Endodermal cell (in vitro differentiated cells): ENCODE data around the gene SMURF1. TPM values are rescaled to one million over a fixed set of nuclear protein-coding genes. Genes with fewer than 3 reads are reported as not detected.

ENCODE experiments used
- DNase-seq: peaks from one replicate; pipeline ENCODE4 v3.0.0-alpha.2; 2017
- H3K27ac ChIP-seq: 2 replicates; pipeline ENCODE4 v1.5.1; 2013; ENCODE audit warnings: mild to moderate bottlenecking, low read depth, low read length, moderate library complexity
- H3K27me3 ChIP-seq: 2 replicates; pipeline ENCODE4 v1.6.1; 2013; ENCODE audit warnings: mild to moderate bottlenecking, low read length, moderate library complexity; ENCODE audit not compliant: insufficient read depth, control insufficient read depth, poor library complexity, severe bottlenecking
- H3K36me3 ChIP-seq: 2 replicates; pipeline ENCODE4 v1.7.0; 2013; ENCODE audit warnings: mild to moderate bottlenecking, low read length, moderate library complexity; ENCODE audit not compliant: control insufficient read depth, insufficient read depth
- H3K4me1 ChIP-seq: one replicate; pipeline ENCODE4 v1.7.0; 2013; ENCODE audit warnings: low read length; ENCODE audit not compliant: control insufficient read depth, insufficient read depth
- H3K4me3 ChIP-seq: 2 replicates; pipeline ENCODE4 v1.5.1; 2013; ENCODE audit warnings: mild to moderate bottlenecking, low read length, moderate library complexity
- H3K9ac ChIP-seq: 2 replicates; pipeline ENCODE4 v1.6.1; 2013; ENCODE audit warnings: mild to moderate bottlenecking, low read length, moderate library complexity; ENCODE audit not compliant: poor library complexity, severe bottlenecking; ENCODE audit errors: extremely low read depth
- H3K9me3 ChIP-seq: 2 replicates; pipeline ENCODE4 v1.6.1; 2013; ENCODE audit warnings: mild to moderate bottlenecking, low read length, moderate library complexity; ENCODE audit not compliant: control insufficient read depth
- H3K27ac Mint-ChIP-seq: 2 replicates; pipeline ENCODE4 v1.8.0; 2020; ENCODE audit warnings: mixed read lengths
- H3K27me3 Mint-ChIP-seq: 2 replicates; pipeline ENCODE4 v1.8.0; 2021; ENCODE audit warnings: mild to moderate bottlenecking, mixed read lengths; ENCODE audit not compliant: insufficient read depth
- H3K36me3 Mint-ChIP-seq: 2 replicates; pipeline ENCODE4 v1.8.0; 2020; ENCODE audit warnings: low read depth, mixed read lengths
- H3K4me1 Mint-ChIP-seq: 2 replicates; pipeline ENCODE4 v1.8.0; 2020; ENCODE audit warnings: mixed read lengths
- H3K4me3 Mint-ChIP-seq: 2 replicates; pipeline ENCODE4 v1.8.0; 2020; ENCODE audit warnings: mild to moderate bottlenecking, moderate library complexity, mixed read lengths
- H3K9me3 Mint-ChIP-seq: 2 replicates; pipeline ENCODE4 v1.8.0; 2020; ENCODE audit warnings: mild to moderate bottlenecking, mixed read lengths
- WGBS, 2 experiments: methylation state at CpG; one replicate each; pipeline versions ENCODE4 v1.1.5 to v1.1.7; 2013; ENCODE audit warnings: missing lambda C conversion rate in 2 of 2, mixed read lengths in 1 of 2; ENCODE audit not compliant: insufficient coverage in 1 of 2, insufficient read length in 1 of 2; 5-methylcytosine and 5-hydroxymethylcytosine counted together
- total RNA-seq, 2 donors: library from RNA; stranded (reverse); fragmentation: NEBNext Ultra II Directional in 1 of 2; extraction: Animal tissue kit (Norgen Biotek cat#: 25700) in 1 of 2; gene quantifications; 2 replicates in 1 of 2; 3 replicates in 1 of 2; pipeline ENCODE4 v1.2.1, GENCODE V29; 2021
- TF ChIP-seq, protein P1 (sequence below): fragments of 200-600 bp; sonication (generic); conservative IDR thresholded peaks from 2 replicates; pipeline ENCODE4 v1.5.0; 2021; ENCODE audit warnings: antibody characterized with exemption, mild to moderate bottlenecking

Gene SMURF1
- total RNA-seq, 2 donors from 2014 or later: 31.6 to 38.1 TPM

DNA sequence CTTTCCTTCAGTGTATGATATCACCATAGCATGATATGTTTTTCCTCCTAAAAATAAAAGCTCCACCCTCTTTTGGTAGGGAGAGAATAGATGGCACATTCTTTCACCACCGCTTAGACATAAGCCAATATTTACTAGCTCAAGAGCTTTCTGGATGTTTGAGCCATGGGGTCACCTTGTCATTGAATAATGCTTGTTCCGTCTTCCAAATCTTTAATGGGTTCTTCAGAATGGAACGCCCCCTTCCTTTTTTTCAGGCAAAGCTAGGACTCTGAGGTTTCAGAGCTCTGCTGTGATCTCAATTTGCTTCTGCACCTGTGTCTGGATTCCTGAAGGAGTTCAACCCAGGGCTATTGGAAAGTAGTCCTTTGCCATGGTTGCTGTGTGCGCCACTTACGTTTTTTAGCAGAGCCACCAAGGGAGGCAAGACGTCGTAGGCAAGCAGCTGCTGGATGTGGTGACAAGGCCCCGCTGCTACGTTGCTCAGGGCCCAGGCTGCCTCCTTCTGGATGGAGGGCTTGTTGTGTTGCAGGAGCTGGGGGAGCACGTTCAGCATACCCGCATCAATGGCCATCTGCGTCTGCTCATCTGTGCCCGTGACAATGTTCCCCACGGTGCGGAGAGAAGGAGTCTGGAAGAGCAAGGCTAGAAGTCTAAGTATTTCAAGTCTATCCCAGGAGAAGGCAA lies 40.8 kb upstream of the SMURF1 start:
- H3K4me3 Mint-ChIP-seq: no peak overlapping the region
- H3K27me3 ChIP-seq: no peaks in the 10 kb centered on the region
- H3K9me3 ChIP-seq: no peaks in the 10 kb centered on the region
- no peaks in the 10 kb centered on the region for H3K9me3 Mint-ChIP-seq
- no peak overlapping the region for H3K27ac Mint-ChIP-seq
- no peak overlapping the region for H3K4me3 ChIP-seq
- H3K27me3 Mint-ChIP-seq: no peaks in the 10 kb centered on the region
- H3K4me1 ChIP-seq: no peaks in the 10 kb centered on the region
- WGBS, 2 experiments: 87 to 97% methylated on average over 8 to 15 of the region's 15 CpGs
- TF ChIP-seq, protein P1, sequence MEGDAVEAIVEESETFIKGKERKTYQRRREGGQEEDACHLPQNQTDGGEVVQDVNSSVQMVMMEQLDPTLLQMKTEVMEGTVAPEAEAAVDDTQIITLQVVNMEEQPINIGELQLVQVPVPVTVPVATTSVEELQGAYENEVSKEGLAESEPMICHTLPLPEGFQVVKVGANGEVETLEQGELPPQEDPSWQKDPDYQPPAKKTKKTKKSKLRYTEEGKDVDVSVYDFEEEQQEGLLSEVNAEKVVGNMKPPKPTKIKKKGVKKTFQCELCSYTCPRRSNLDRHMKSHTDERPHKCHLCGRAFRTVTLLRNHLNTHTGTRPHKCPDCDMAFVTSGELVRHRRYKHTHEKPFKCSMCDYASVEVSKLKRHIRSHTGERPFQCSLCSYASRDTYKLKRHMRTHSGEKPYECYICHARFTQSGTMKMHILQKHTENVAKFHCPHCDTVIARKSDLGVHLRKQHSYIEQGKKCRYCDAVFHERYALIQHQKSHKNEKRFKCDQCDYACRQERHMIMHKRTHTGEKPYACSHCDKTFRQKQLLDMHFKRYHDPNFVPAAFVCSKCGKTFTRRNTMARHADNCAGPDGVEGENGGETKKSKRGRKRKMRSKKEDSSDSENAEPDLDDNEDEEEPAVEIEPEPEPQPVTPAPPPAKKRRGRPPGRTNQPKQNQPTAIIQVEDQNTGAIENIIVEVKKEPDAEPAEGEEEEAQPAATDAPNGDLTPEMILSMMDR: peak; percentile 49
- no peak overlapping the region for H3K9ac ChIP-seq
- peak; percentile 74 for DNase-seq
- no peak overlapping the region for H3K27ac ChIP-seq
- no peaks in the 10 kb centered on the region for H3K36me3 ChIP-seq
- H3K4me1 Mint-ChIP-seq: no peaks in the 10 kb centered on the region
- no peaks in the 10 kb centered on the region for H3K36me3 Mint-ChIP-seq

DNA sequence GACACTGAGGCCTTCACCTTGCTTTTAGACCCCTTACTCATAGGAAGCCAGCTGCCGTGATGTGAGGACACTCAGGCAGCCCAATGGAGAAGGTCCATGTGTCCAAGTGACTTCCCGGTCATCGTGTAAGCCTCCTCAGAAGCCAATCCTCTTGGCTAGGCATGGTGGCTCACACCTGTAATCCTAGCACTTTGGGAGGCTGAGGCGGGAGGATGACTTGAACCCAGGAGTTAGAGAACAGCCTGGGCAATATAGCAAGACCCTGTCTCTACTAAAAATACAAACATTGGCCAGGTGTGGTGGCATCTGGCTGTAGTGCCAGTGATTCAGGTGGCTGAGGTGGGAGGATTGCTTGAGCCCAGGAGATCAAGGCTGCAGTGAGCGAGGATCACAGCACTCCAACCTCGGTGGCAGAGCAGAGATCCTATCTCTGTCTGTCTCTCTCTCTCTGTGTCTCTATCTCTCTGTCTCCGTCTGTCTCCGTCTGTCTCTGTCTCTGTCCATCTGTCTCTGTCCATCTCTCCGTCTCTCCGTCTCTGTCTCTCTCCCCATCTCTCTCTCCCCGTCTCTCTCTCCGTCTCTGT lies 36.3 kb upstream of the SMURF1 start:
- TF ChIP-seq, protein P1: no peak
- Histone ChIP-seq H3K9ac (no peak overlapping the region), H3K9me3 (no peaks in the 10 kb centered on the region), H3K4me3 (no peak overlapping the region), H3K36me3 (no peaks in the 10 kb centered on the region), H3K27ac (no peak overlapping the region), H3K27me3 (no peaks in the 10 kb centered on the region), H3K4me1 (no peaks in the 10 kb centered on the region)
- WGBS, 2 experiments: 87 to 91% methylated on average over 12 of the region's 12 CpGs
- DNase-seq: no peak
- no peaks in the 10 kb centered on the region for H3K9me3 Mint-ChIP-seq
- peaks cover 2% of the 10 kb centered on the region for H3K27me3 Mint-ChIP-seq
- H3K27ac Mint-ChIP-seq: no peak overlapping the region
- no peaks in the 10 kb centered on the region for H3K4me1 Mint-ChIP-seq
- H3K36me3 Mint-ChIP-seq: no peaks in the 10 kb centered on the region
- H3K4me3 Mint-ChIP-seq: no peak overlapping the region

DNA sequence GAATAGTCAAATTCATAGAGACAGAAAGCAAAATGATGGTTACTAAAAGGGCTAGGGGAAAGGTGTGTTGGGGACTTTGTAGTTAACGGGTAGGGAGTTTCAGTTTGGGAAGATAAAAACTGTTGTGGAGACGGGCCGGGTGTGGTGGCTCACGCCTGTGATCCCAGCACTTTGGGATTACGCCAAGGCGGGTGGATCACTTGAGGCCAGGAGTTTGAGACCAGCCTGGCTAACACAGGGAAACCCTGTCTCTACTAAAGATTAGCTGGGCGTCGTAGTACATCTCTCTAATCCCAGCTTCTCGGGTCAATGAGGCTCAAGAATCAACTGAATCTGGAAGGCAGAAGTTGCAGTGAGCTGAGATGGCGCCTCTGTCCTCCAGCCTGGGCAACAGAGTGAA lies 33.3 kb upstream of the SMURF1 start:
- TF ChIP-seq, protein P1: no peak
- H3K4me3 Mint-ChIP-seq: no peak overlapping the region
- WGBS, 2 experiments: 92 to 93% methylated on average over 9 to 10 of the region's 10 CpGs

More for the DNA sequence above, 33.3 kb upstream of the SMURF1 start:
- Histone ChIP-seq H3K4me1 (no peaks in the 10 kb centered on the region), H3K27me3 (no peaks in the 10 kb centered on the region), H3K36me3 (no peaks in the 10 kb centered on the region), H3K4me3 (no peak overlapping the region), H3K9ac (no peak overlapping the region), H3K9me3 (no peaks in the 10 kb centered on the region), H3K27ac (no peak overlapping the region)
- no peak overlapping the region for H3K27ac Mint-ChIP-seq
- no peaks in the 10 kb centered on the region for H3K36me3 Mint-ChIP-seq
- no peaks in the 10 kb centered on the region for H3K9me3 Mint-ChIP-seq
- H3K4me1 Mint-ChIP-seq: no peaks in the 10 kb centered on the region
- H3K27me3 Mint-ChIP-seq: peaks cover 2% of the 10 kb centered on the region
- no peak for DNase-seq
